HepG2 (cell line): ENCODE measurements around the gene RAD23A. TPM values are rescaled to one million over a fixed set of nuclear protein-coding genes. Genes with fewer than 3 reads are reported as not detected.

Experiments
- EP300 ChIP-seq, 3 experiments: sonication (generic) in 1 of 3; formaldehyde crosslinking in 1 of 3; IDR thresholded peaks; 2 replicates each; pipeline versions ENCODE4 v1.5.1 to v1.6.1; 2011 to 2020; ENCODE audit warnings: low read depth in 2 of 3, low read length in 2 of 3, borderline replicate concordance in 1 of 3, improper control_type of control experiment in 1 of 3, mild to moderate bottlenecking in 1 of 3, missing genetic modification reagents in 1 of 3, moderate library complexity in 1 of 3
- MIER2 ChIP-seq: IDR thresholded peaks from 2 replicates; pipeline ENCODE4 v1.6.1; 2016; ENCODE audit warnings: missing biosample characterization, missing genetic modification reagents
- MIER3 ChIP-seq: IDR thresholded peaks from 2 replicates; pipeline ENCODE4 v1.6.1; 2016; ENCODE audit warnings: missing compliant biosample characterization, borderline replicate concordance
- SATB2 ChIP-seq: sonication (generic); formaldehyde crosslinking; IDR thresholded peaks from 2 replicates; pipeline ENCODE4 v1.5.0; 2020; ENCODE audit warnings: missing genetic modification reagents
- ZMAT3 ChIP-seq: sonication (generic); formaldehyde crosslinking; conservative IDR thresholded peaks from 2 replicates; pipeline ENCODE4 v1.7.0; 2021; ENCODE audit warnings: missing genetic modification reagents
- ZNF138 ChIP-seq: sonication (generic); formaldehyde crosslinking; IDR thresholded peaks from 2 replicates; pipeline ENCODE4 v1.5.0; 2020; ENCODE audit warnings: mild to moderate bottlenecking, low read depth, missing genetic modification reagents
- ZNF331 ChIP-seq: sonication (generic); formaldehyde crosslinking; IDR thresholded peaks from 2 replicates; pipeline ENCODE4 v1.4.0; 2020; ENCODE audit warnings: missing genetic modification reagents
- ZNF564 ChIP-seq: sonication (generic); formaldehyde crosslinking; IDR thresholded peaks from 2 replicates; pipeline ENCODE4 v1.8.1; 2023; ENCODE audit warnings: mild to moderate bottlenecking, missing genetic modification reagents
- ZNF598 ChIP-seq: sonication (generic); formaldehyde crosslinking; IDR thresholded peaks from 2 replicates; pipeline ENCODE4 v1.5.1; 2020; ENCODE audit warnings: mild to moderate bottlenecking, missing genetic modification reagents, borderline replicate concordance
- ZNF766 ChIP-seq: sonication (generic); formaldehyde crosslinking; IDR thresholded peaks from 2 replicates; pipeline ENCODE4 v1.5.0; 2020; ENCODE audit warnings: missing genetic modification reagents, borderline replicate concordance
- polyA plus RNA-seq, 8 experiments: library from polyadenylated mRNA; depleted of rRNA in 3 of 8; stranded (reverse) in 7 of 8; unstranded in 1 of 8; fragments of >200 nt; fragmentation: Illumina TruSeq in 4 of 8; extraction: Trizol in 4 of 8; gene quantifications; 2 replicates each; pipeline versions ENCODE4 v1.2.1 to v1.2.3, GENCODE V29; 2011 to 2016; ENCODE audit warnings: low read depth in 4 of 8, missing spikeins in 1 of 8, mixed read lengths in 1 of 8; ENCODE audit not compliant: insufficient read depth in 1 of 8
- total RNA-seq, 5 experiments: library from RNA; depleted of rRNA; stranded (reverse); fragments of >200 nt; fragmentation: Illumina TruSeq; extraction: Trizol; gene quantifications; 2 replicates each; pipeline ENCODE4 v1.2.3, GENCODE V29; 2016; ENCODE audit warnings: low read depth in 1 of 5
- TF ChIP-seq, protein P1 (sequence below): sonication (generic); formaldehyde crosslinking; IDR thresholded peaks from 2 replicates; pipeline ENCODE4 v1.8.1; 2023; ENCODE audit warnings: missing genetic modification reagents, mild to moderate bottlenecking, borderline replicate concordance
- TF ChIP-seq, protein P2 (sequence below): sonication (generic); formaldehyde crosslinking; IDR thresholded peaks from 2 replicates; pipeline ENCODE4 v1.4.0; 2020; ENCODE audit warnings: missing genetic modification reagents
- TF ChIP-seq, protein P3 (sequence below): sonication (generic); formaldehyde crosslinking; IDR thresholded peaks from 2 replicates; pipeline ENCODE4 v1.5.0; 2020; ENCODE audit warnings: mild to moderate bottlenecking, missing genetic modification reagents
- TF ChIP-seq, protein P4 (sequence below): sonication (generic); formaldehyde crosslinking; IDR thresholded peaks from one replicate; pipeline ENCODE4 v1.5.1; 2020; ENCODE audit warnings: mild to moderate bottlenecking, missing genetic modification reagents; ENCODE audit errors: not compliant biosample characterization
- TF ChIP-seq, protein P5 (sequence below): sonication (generic); formaldehyde crosslinking; IDR thresholded peaks from 2 replicates; pipeline ENCODE4 v1.4.0; 2020; ENCODE audit warnings: missing genetic modification reagents, low read depth, mild to moderate bottlenecking, borderline replicate concordance

Gene RAD23A
- total and polyA plus RNA-seq, 2 of the 13 experiments (the other 11 are each of a cell fraction or from before 2014, with no cell fraction given): 42.5 to 54.2 TPM

DNA sequence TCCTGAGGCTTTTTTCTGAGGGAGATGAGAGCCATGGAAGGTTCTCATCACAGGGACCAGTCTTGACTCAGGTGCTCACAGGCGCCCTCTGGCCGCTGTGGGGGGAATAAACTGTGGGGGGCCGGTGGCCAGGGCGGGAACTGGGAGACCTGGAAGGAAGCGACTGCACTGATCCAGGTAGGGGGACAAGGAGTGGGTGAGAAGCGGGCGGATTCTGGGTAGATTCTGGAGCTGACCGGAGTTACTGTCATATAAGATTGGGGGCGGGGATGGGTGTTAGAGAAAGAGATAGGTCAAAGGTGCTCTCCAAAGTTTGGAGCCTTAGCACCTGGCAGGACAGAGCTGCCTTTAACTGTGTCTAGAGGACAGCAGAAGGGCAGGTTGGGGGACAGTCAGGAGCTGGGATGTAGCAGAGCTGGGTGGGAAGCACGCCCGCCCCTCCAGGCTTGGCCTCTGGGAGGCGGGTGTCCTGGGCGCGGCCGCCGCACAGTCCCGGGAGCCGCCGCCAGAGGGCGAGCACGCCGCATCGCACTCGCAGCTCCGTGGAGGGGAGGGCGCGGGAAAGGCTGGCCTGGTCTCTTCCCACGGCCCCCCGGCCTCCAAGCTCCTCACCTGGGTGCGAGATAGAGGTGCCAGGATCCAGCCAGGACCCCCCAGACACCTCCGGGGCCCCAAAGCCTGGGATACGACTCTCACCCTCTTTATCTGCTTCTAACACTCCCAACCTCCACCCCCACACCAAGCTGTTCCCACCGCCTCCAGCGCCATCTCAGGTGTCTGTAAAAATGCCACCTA is 19.6 kb downstream of the RAD23A start (continued):
- TF ChIP-seq ZNF138 (CRISPR knock-in tag): no peak
- TF ChIP-seq, protein P1, sequence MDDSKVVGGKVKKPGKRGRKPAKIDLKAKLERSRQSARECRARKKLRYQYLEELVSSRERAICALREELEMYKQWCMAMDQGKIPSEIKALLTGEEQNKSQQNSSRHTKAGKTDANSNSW (CRISPR knock-in tag): no peak
- TF ChIP-seq, protein P2, sequence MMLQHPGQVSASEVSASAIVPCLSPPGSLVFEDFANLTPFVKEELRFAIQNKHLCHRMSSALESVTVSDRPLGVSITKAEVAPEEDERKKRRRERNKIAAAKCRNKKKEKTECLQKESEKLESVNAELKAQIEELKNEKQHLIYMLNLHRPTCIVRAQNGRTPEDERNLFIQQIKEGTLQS (CRISPR knock-in tag): no peak
- no peak; the same call in 1 of the 2 replicates for TF ChIP-seq MIER3 (CRISPR knock-in tag)
- TF ChIP-seq, protein P3, sequence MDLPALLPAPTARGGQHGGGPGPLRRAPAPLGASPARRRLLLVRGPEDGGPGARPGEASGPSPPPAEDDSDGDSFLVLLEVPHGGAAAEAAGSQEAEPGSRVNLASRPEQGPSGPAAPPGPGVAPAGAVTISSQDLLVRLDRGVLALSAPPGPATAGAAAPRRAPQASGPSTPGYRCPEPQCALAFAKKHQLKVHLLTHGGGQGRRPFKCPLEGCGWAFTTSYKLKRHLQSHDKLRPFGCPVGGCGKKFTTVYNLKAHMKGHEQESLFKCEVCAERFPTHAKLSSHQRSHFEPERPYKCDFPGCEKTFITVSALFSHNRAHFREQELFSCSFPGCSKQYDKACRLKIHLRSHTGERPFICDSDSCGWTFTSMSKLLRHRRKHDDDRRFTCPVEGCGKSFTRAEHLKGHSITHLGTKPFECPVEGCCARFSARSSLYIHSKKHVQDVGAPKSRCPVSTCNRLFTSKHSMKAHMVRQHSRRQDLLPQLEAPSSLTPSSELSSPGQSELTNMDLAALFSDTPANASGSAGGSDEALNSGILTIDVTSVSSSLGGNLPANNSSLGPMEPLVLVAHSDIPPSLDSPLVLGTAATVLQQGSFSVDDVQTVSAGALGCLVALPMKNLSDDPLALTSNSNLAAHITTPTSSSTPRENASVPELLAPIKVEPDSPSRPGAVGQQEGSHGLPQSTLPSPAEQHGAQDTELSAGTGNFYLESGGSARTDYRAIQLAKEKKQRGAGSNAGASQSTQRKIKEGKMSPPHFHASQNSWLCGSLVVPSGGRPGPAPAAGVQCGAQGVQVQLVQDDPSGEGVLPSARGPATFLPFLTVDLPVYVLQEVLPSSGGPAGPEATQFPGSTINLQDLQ (CRISPR knock-in tag): 0 out of 2 replicates have a peak, but pooled peaks have one; percentile 72
- TF ChIP-seq ZNF598: 0 out of 2 replicates have a peak, but pooled peaks have one; percentile 45
- TF ChIP-seq SATB2: no peak
- TF ChIP-seq, protein P4, sequence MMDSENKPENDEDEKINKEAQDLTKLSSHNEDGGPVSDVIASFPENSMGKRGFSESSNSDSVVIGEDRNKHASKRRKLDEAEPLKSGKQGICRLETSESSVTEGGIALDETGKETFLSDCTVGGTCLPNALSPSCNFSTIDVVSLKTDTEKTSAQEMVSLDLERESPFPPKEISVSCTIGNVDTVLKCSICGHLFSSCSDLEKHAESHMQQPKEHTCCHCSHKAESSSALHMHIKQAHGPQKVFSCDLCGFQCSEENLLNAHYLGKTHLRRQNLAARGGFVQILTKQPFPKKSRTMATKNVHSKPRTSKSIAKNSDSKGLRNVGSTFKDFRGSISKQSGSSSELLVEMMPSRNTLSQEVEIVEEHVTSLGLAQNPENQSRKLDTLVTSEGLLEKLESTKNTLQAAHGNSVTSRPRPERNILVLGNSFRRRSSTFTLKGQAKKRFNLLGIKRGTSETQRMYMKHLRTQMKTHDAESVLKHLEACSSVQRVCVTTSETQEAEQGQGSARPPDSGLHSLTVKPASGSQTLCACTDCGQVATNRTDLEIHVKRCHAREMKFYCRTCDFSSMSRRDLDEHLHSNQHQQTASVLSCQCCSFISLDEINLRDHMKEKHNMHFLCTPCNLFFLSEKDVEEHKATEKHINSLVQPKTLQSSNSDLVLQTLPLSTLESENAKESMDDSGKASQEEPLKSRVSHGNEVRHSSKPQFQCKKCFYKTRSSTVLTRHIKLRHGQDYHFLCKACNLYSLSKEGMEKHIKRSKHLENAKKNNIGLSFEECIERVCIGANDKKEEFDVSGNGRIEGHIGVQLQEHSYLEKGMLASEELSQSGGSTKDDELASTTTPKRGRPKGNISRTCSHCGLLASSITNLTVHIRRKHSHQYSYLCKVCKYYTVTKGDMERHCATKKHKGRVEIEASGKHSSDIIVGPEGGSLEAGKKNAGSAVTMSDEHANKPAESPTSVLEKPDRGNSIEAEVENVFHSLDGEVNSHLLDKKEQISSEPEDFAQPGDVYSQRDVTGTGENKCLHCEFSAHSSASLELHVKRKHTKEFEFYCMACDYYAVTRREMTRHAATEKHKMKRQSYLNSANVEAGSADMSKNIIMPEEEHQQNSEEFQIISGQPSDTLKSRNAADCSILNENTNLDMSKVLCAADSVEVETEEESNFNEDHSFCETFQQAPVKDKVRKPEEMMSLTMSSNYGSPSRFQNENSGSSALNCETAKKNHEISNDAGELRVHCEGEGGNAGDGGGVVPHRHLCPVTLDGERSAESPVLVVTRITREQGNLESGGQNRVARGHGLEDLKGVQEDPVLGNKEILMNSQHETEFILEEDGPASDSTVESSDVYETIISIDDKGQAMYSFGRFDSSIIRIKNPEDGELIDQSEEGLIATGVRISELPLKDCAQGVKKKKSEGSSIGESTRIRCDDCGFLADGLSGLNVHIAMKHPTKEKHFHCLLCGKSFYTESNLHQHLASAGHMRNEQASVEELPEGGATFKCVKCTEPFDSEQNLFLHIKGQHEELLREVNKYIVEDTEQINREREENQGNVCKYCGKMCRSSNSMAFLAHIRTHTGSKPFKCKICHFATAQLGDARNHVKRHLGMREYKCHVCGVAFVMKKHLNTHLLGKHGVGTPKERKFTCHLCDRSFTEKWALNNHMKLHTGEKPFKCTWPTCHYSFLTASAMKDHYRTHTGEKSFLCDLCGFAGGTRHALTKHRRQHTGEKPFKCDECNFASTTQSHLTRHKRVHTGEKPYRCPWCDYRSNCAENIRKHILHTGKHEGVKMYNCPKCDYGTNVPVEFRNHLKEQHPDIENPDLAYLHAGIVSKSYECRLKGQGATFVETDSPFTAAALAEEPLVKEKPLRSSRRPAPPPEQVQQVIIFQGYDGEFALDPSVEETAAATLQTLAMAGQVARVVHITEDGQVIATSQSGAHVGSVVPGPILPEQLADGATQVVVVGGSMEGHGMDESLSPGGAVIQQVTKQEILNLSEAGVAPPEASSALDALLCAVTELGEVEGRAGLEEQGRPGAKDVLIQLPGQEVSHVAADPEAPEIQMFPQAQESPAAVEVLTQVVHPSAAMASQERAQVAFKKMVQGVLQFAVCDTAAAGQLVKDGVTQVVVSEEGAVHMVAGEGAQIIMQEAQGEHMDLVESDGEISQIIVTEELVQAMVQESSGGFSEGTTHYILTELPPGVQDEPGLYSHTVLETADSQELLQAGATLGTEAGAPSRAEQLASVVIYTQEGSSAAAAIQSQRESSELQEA (CRISPR knock-in tag): no peak
- no peak for TF ChIP-seq MIER2 (CRISPR knock-in tag)
- TF ChIP-seq ZMAT3 (CRISPR knock-in tag): peak; percentile 61; the same call in 1 of the 2 replicates
- TF ChIP-seq, protein P5, sequence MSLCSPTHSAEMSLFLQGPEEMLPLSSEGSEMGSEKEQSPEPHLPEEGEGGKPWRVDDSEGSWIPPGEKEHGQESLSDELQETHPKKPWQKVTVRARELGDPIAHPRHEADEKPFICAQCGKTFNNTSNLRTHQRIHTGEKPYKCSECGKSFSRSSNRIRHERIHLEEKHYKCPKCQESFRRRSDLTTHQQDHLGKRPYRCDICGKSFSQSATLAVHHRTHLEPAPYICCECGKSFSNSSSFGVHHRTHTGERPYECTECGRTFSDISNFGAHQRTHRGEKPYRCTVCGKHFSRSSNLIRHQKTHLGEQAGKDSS (CRISPR knock-in tag): peak; percentile 63; the same call in 1 of the 2 replicates
- peak; percentile 35; the same call in 1 of the 2 replicates for TF ChIP-seq ZNF331 (CRISPR knock-in tag)
- TF ChIP-seq ZNF564 (CRISPR knock-in tag): no peak
- no peak for TF ChIP-seq ZNF766 (CRISPR knock-in tag)
- no peak; a peak in 1 of 4 replicates for TF ChIP-seq EP300 (IDR thresholded peaks at IDR 0.05; ENCODE audit: low read depth in 2 of 2, low read length in 2 of 2)
- no peak for TF ChIP-seq EP300 (CRISPR knock-in tag; IDR thresholded peaks at IDR 0.05; ENCODE audit: borderline replicate concordance)
